HG03066 (cell line): ENCODE results near the gene S100A12.

ENCODE experiments used
- ATAC-seq: cut with Tn5 transposase; IDR thresholded peaks from one replicate; pipeline ENCODE4 v1.9.1; 2021; ENCODE audit warnings: low read depth; ENCODE audit not compliant: unreplicated experiment

Gene S100A12

DNA sequence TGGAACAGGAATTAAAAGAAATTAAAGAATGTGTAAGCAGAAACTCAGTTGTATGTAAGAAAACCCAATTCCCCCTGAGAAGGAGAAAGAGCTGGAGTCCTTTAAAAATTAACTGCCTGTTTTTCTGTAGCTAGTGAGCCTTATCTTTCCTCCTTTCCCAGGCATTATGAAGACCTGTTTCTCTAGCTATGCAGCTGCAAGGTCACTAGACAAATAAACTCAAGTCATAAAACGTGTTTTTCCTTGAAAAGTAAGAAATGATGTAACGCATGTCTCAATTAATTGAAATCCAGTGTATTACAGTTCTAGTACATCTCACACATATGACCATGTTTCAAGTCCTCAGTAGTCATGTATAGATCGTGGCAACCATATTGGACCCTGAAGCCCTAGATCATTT, 5.3 kb downstream of the S100A12 start:
- no peak for ATAC-seq

DNA sequence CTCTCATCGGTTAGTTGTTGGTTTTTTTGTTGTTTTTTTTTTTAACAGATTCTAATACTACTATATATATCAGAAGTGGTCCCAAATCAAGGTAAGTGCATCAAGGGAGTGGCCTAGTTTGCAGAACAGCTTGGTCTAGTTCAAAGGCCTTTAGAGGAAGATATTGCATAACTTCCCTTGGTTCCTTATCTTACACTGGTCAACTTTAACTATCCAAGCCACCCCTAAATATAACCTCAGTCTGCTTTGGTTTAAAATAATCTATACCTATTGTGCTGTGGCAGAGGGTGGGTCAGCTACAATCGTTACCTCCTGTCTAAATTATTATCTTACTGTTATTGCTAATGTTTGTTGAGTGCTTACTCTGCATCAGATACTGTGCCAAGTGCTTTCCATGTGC, 6.9 kb downstream of the S100A12 start:
- ATAC-seq = no peak

DNA sequence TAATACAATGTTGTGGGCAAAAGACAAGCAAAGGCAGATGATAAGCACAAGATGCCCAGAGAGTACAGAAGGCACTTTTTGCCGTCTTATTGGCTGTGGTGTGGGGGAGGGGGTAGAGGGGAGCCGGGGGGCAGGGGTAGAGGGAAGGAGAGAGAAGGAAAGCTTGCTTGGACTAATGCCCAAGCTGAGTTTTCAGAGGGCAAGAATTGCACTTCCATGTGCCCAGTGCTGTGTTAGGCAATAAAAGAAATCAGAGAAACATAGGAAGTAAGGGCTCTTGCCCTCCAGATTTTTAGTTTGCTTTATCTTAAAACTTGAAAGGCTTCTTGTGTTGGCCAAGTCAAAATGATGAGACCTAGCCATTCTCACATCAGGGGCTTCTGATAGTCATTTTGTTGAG, 8.3 kb downstream of the S100A12 start:
- no peak for ATAC-seq

DNA sequence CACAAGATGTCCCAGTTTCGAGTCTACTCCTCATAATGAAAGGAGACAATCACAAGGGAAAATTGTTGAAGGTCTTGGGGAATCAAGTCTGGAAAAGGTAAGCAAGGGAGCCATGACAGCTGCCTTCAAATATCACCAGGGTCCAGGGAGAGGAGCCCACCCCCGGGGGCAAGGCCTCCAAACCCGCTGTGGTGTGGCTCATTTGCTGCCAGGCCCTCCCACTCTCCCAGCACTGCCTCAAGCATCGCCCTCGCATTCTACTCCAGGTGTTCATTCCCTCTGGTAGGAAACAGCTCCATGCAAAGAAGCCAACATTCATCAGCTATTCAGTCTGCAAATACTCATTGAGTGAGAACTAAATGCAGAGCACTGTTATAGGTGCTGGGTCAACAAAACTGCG, 9.2 kb downstream of the S100A12 start:
- no peak for ATAC-seq

DNA sequence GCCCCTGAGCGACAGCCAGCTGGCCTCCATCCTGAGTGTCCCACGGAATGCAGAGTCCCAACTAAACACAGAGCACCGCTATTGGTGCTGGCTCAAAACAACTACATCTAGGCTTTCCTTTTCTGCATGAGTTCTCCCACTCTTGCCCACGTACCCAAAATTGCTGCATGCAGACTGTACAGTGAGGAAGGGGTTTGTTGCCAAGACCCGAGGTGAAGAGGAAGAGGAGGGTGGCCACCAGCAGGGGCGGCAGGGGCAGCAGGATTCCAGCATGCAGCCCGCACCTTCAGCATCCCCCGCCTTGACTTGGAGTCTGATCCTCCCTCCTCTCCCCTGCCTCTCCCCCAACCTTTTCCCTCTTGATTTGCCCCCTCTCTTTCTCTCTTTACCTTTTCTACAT, 9.7 kb downstream of the S100A12 start:
- ATAC-seq = no peak

DNA sequence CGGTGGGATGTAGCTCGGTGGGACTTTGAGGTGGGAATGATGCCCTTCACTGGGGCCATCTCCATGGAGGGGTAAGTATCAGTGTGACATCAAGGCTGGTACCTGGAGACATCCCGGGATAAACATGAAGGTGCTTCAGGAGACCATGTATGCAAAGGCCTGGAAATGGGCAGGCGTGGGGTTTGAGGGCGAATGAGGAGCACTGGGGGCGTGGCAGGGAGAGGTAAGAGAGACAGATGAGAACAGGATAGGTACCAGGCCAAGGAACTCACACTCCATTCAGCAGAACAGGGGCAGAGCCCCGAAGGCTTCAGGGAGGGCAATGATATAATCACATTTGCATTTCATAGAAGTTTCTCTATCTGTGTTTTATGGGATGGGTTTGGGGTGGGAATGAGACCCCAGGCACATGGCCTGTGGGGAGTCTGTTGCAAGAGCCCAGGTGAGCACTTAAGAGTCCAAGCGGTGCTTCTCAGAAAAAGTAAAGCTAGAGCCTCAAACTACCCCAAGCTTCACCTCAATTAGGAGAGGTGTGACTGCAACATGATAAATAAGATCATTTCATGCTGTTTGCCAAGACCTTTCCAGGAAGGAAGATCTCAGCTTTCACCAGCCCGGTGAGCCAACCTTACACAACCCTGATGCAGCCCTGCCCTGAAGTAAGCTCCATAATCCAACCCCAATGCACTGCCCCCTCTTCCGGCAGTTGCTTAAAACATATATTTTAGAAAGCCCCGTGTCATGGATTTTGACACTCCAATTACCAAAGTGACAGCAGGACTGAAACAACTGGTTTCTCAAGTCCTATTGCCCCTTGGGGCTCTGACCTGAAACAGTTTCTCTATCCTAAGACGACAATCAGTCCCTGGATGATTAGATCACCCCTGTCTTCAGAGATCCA, 10.4 kb downstream of the S100A12 start:
- no peak for ATAC-seq

DNA sequence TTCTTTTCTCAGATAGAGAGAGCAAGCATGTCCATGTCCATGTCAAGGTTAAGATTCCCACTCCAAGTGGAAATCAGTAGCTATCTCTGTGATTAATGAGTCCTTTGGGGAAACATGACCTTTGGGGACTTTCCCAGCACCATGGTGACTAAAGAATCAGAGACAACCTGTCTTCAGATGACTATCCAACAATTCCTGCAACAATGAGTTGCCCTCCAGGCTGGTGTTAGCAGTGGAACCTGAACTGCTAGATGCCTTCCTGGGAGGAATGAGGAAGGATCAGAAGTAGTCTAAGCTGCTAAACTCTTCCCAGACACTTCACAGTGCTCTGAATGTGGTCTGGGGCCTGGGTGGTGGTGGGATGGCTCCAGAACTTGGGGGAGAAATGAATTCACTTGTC, 11.3 kb downstream of the S100A12 start:
- ATAC-seq = no peak

DNA sequence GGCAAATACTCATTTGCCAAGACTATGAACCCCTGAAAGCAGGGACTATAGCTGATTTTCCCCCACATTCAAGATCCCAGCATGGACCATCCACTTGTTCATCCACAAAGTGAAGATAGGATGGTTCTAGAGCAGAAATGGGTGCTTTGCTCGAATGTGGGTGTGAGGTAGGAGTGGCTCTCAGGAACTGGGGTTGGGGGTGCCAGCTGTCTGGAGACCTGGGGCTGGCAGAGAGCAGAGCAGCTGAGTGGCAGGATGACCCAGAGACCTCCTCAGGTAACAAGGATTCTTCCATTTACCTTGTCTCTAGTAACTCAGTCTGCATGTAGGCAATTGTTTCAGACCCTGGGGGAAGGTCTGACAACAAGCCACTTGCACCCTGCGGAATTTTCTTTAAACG, 11.8 kb downstream of the S100A12 start:
- ATAC-seq = no peak

DNA sequence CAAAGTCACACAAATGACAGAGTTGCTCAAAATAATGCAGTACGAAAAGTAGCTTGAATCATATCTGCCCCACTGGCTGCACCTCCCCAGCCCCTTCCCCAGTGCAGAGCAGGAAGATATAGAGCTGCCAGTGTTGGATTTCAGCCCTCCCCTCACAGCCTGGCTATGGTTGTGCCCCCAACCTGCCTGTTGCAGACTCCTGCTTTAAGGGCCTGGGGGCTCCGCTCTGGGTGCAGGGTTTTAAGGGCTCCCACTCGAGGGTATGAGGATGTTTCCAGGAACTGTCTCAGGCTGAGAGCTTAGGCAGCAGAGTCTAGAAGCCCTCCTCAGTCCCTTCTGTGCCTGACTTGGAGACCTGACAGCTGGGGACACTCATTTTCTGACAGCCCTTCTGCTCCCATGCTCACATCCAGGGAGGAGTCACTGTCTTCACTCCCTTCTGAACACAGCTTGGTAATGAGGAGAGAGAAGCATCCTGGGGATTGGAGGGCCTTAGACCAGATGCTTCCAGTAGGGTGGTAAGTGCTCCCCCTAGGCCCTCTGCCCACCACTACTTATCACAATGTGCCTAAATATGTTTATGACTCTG, 13.1 kb downstream of the S100A12 start:
- no peak for ATAC-seq

DNA sequence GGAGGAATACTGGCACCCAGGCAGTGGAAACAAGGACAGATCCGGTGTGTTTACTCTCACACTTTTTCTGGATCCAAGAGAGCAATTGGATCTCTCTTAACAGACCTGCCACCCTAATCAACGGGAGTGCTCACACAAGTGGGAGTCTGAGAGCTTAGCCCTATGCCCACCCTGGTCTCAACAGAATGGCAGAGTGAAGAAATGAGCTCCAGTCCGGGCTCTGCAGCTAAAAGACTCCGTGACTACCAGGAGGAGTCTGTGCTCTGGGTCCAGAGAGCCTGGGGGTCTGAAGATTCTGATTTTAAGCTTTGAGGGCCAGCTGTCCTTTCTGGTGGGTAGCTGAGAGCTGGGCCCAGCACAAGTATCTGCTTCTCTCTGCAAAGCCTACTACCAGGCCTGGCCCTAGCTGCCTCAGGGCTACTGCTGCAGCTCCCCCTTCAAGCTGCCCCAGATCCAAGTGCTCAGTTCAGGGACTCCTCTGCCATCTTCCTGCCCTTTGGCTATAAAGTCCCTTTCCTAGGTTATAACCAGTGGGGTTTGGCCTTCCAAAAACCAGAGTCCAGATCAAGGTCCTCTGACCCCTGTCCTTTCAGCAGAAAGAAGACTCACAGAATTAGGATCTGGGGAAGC, 13.8 kb downstream of the S100A12 start:
- no peak for ATAC-seq

DNA sequence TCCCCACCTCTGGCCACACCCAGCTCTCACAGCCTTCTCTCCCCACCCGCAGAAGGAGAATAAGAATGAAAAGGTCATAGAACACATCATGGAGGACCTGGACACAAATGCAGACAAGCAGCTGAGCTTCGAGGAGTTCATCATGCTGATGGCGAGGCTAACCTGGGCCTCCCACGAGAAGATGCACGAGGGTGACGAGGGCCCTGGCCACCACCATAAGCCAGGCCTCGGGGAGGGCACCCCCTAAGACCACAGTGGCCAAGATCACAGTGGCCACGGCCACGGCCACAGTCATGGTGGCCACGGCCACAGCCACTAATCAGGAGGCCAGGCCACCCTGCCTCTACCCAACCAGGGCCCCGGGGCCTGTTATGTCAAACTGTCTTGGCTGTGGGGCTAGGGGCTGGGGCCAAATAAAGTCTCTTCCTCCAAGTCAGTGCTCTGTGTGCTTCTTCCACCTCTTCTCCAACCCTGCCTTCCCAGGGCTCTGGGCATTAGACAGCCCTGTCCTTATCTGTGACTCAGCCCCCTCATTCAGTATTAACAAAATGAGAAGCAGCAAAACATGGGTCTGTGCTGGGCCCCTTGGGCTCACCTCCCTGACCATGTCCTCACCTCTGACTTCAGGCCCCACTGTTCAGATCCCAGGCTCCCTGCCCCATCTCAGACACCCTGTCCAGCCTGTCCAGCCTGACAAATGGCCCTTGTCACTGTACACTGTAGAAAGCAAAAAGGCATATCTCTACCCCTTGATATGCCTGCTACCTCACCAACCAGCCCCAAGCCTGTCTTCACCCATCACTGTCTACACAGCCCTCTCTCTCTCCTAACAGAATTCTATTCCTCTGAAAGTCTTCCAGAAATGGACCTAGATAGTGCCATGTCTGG, 14.6 kb downstream of the S100A12 start:
- ATAC-seq = no peak

DNA sequence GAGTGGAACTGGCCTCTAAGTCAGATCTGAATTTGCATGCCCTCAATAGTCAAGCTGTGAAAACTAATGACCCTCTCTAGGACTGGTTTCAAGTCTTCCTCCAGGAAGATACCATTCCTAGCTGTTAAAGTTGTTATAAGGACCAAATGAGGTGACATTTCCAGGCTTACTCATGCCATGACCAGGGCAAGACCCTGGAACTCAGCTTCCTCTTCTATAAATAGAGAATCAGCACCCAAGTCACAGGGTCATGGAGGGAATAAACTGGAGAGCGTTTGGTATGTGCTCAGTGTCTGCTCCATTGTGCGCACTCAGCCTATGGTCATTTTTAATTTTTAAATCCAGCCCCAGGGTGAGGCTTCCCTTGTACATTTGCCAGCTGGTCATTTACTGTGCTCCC, 15.2 kb downstream of the S100A12 start:
- ATAC-seq = no peak

DNA sequence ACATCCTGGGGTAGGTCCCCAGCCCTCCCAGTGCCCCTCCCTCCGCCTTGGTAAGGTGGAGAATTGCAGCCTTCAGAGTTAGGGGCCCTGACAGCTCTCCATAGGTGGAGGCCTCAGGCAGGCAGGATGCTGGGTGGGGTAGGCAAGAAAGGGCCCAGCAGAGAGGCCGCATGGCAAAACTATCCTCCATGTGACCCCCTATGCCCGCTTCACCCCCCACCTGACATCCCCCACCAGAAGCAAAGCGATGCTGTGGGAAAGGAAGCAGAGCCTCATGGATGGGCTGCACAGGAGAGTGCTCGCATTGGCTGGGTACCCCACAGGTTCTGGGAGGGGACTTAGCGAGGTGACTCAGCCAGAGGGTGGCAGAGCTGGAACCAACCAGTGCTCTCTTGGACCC, 16.2 kb downstream of the S100A12 start:
- no peak for ATAC-seq

DNA sequence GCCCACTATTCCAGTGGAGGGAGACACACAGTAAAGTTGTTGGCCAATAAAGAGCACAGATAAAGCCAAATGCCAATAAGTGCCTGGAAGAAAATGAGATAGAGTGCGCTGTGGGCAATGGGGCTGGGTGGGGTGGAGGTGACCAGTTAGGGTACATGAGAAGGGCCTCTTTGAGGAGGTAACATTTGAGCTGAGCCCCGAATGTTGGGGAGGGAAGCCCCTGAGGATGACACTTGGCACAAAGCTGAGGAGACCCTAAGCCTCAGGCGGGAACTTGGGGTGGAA, 16.8 kb downstream of the S100A12 start:
- ATAC-seq = no peak

DNA sequence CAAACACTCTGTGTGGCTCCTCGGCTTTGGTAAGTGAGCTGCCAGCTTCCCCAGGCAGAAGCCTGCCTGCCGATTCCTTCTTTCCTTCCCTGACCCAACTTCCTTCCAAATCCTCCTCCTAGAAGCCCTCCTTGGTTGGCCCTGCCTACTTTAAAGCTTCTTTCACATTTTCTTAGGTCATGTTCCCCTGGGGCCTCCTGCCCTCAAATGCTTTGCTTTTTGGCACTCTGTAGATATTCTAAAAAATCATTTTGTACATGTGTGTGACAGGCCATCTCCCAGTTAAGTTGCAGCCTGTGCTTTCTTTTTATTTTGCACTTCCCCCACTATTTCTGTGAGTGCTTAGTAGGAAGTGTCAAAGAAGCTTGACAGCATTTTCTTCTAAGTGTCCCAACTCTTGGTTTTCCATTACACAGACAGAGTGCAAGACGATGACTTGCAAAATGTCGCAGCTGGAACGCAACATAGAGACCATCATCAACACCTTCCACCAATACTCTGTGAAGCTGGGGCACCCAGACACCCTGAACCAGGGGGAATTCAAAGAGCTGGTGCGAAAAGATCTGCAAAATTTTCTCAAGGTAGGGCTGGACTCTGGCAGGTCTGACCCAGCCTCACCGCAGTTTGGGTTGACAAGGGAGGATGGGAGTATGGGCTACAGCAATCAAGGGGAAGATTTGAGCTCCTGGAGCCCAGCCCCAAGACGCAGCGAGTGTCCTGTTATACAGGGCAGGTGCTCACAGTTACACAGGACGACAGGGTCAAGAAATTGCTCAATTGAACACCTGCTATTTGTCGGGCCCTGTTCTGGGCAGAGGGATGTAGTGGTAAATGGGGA, 17.3 kb downstream of the S100A12 start, which contains the start of gene S100A9:
Gene S100A9, plus strand, starts transcription at position 2 of the 838 bp plus-strand sequence. Its CDS starts 430 bp downstream, at position 432.
- no peak for ATAC-seq

DNA sequence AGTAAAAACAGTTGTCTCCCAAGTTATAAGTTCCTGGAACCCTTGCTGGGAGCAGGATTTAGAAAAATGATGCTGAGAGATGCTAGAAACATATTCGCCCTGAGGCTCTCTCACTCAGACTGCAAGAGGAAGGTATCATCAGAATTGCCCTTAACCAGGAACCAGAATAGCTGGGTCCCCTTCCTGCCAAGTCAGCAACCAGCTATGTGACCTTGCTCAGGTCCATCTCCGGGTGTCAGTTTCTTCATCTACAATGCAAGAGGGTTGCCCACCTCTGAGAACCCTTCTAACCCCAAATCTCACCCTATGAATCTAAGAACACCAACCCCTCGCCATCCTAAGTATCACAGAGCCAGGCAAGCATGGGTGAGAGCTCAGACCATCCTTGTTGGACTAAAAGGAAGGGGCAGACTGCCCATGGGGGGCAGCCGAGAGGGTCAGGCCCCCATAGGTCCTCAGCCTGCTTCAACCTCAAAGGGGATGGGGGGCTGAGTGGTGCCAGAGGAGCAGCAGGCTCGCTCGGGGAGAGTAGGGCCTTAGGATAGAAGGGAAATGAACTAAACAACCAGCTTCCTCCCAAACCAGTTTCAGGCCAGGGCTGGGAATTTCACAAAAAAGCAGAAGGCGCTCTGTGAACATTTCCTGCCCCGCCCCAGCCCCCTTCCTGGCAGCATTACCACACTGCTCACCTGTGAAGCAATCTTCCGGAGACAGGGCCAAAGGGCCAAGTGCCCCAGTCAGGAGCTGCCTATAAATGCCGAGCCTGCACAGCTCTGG, 18.2 kb downstream of the S100A12 start:
- ATAC-seq = no peak

DNA sequence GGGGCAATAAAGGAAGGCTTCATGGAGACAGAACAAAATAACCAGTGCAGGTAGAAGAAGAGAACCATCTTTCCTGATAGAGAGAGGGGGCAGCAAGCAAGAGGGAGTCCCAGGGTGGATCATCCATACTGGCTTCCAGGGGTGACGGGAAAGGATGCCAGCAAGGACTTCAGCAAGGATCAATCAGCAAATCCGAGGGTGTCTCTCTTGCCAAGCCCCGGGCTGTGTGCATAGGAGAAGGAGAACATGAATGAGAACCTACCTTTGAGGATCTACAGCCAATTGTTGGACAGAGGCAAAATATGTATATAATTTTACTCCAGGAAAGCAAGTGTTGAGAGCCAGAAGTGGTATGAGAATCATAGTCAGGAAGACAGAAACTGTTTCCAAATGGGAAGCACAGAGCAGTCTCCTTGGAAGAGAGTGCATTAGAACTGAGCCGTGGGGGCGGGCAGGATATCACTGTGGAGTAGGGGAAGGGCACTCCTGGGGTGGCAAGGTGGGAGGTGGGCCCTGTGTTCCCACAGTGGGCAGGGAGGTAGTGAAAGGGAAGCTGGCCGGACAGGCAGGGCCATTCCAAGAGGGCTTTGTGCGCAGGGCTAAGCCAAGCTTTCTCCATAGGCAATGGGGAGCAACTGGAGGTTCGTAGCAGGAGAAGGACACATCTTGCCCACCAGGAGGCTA, 18.9 kb downstream of the S100A12 start:
- no peak for ATAC-seq

DNA sequence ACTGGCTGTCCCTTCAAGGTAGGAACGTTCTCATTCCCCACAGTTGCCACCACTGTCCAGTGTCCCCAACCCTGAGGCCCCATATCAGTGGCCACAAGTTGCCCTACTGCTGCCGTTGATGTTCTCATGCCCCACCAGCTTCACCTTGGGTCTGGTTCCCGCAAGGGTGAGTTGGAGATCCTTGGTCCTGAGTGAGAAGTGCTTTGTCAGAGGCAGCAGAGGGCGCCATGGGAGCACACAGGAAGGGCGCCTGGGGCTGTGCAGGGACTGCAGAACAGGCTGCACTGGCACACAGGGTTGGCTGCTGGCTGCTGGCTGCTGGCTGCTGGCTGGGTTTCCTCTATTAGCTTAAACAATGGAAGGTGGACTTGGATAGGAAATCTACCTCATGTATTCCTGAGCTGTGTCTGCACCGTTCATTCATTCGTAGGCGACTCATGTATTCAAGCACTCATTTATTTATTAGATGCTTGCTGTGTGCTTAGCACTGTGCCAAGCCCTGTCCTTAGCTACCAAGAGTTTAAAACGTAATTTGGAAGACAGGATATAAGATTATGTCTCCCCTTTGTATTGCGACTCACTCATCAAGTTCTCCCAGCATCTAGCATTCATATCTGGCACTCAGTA, 19.9 kb downstream of the S100A12 start:
- ATAC-seq = no peak
